Ammon's horn (tissue), 1 donor: ENCODE data around the gene DYSF.

Source experiments
- DNase-seq: peaks from one replicate; pipeline ENCODE4 v3.0.0-alpha.2; 2016; ENCODE audit warnings: low spot score

Gene DYSF

GRCh38 chr2:71691747-71692441 is 238.5 kb downstream of the DYSF start:
- no peak for DNase-seq

GRCh38 chr2:71692621-71693277 is 239.4 kb downstream of the DYSF start:
- DNase-seq: no peak

GRCh38 chr2:71693286-71694270 is 240.2 kb downstream of the DYSF start:
- no peak for DNase-seq

- no peak for DNase-seq
These were observed 241.3 kb downstream of the DYSF start for GRCh38 chr2:71694501-71695234.

- no peak for DNase-seq
These were observed 242.1 kb downstream of the DYSF start for GRCh38 chr2:71695235-71696120.

GRCh38 chr2:71696381-71696780 is 243.0 kb downstream of the DYSF start:
- DNase-seq: no peak

- DNase-seq: no peak
These were observed 244.0 kb downstream of the DYSF start for GRCh38 chr2:71697106-71698004.

- no peak for DNase-seq
These were observed 246.1 kb downstream of the DYSF start for GRCh38 chr2:71699428-71699827.

GRCh38 chr2:71700041-71700657 is 246.8 kb downstream of the DYSF start:
- no peak for DNase-seq

- DNase-seq: peak; percentile 90
These were observed 247.5 kb downstream of the DYSF start for GRCh38 chr2:71700658-71701397.

- DNase-seq: no peak
These were observed 249.0 kb downstream of the DYSF start for GRCh38 chr2:71702071-71702970.

- no peak for DNase-seq
These were observed 249.9 kb downstream of the DYSF start for GRCh38 chr2:71702971-71703898.

- peak; percentile 48 for DNase-seq
These were observed 250.8 kb downstream of the DYSF start for GRCh38 chr2:71704131-71704561.

GRCh38 chr2:71704688-71705087 is 251.3 kb downstream of the DYSF start:
- no peak for DNase-seq

GRCh38 chr2:71705171-71705960 is 252.0 kb downstream of the DYSF start:
- no peak for DNase-seq

- no peak for DNase-seq
These were observed 252.8 kb downstream of the DYSF start for GRCh38 chr2:71706121-71706520.
